Measurements from ENCODE around the gene GABRG3. TPM values are rescaled to one million over a fixed set of nuclear protein-coding genes. Genes with fewer than 3 reads are reported as not detected.
A peak's percentile ranks its signal among the peaks of the same experiment; 100 is the strongest.

Gene GABRG3
- total and polyA plus RNA-seq, 9 of the 15 experiments (the other 6 are each of a cell fraction or from before 2014, with no cell fraction given) = 4.0 to 15.1 (median 11.2) TPM

DNA sequence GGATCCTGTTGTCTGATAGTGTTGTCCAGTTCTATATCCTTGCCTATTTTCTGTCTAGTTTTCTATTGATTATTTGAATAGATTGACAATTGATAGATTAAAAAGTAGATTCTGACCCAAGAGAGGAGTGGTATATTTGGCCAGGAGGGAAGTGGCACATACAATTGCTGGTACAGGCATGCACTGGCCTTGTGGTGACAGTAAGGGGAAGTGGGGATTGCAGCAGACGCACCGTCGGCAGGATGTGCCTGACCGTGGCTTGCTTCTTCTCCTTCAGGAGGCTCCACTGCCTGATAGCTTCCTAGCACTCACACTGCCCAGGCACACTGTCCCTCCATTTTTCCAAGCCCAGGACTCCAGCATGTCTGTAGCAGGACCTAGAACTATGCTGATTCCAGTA, 10.5 kb downstream of the GABRG3 start:
- H3K9me1 ChIP-seq (ENCODE audit: control insufficient read depth, insufficient read depth, low read length) = no peaks in the 10 kb centered on the region
- TF ChIP-seq TEAD1 (CRISPR knock-in tag; IDR thresholded peaks at IDR 0.05) (no peak), SPI1 (IDR thresholded peaks at IDR 0.05; ENCODE audit: borderline replicate concordance, low read depth, low read length) (0 out of 2 replicates have a peak, but pooled peaks have one; percentile 8), DDX20 (tag; IDR thresholded peaks at IDR 0.05; ENCODE audit: low read depth) (no peak), TRIM28 (IDR thresholded peaks at IDR 0.05) (no peak), RBM22 (IDR thresholded peaks at IDR 0.05; ENCODE audit: low read depth, low read length, poor library complexity, severe bottlenecking) (no peak)
- TF ChIP-seq, protein P1, sequence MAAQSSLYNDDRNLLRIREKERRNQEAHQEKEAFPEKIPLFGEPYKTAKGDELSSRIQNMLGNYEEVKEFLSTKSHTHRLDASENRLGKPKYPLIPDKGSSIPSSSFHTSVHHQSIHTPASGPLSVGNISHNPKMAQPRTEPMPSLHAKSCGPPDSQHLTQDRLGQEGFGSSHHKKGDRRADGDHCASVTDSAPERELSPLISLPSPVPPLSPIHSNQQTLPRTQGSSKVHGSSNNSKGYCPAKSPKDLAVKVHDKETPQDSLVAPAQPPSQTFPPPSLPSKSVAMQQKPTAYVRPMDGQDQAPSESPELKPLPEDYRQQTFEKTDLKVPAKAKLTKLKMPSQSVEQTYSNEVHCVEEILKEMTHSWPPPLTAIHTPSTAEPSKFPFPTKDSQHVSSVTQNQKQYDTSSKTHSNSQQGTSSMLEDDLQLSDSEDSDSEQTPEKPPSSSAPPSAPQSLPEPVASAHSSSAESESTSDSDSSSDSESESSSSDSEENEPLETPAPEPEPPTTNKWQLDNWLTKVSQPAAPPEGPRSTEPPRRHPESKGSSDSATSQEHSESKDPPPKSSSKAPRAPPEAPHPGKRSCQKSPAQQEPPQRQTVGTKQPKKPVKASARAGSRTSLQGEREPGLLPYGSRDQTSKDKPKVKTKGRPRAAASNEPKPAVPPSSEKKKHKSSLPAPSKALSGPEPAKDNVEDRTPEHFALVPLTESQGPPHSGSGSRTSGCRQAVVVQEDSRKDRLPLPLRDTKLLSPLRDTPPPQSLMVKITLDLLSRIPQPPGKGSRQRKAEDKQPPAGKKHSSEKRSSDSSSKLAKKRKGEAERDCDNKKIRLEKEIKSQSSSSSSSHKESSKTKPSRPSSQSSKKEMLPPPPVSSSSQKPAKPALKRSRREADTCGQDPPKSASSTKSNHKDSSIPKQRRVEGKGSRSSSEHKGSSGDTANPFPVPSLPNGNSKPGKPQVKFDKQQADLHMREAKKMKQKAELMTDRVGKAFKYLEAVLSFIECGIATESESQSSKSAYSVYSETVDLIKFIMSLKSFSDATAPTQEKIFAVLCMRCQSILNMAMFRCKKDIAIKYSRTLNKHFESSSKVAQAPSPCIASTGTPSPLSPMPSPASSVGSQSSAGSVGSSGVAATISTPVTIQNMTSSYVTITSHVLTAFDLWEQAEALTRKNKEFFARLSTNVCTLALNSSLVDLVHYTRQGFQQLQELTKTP (IDR thresholded peaks at IDR 0.05; ENCODE audit: low read depth in 1 of 2, partially characterized antibody in 2 of 2) = no peak
- no peaks in the 10 kb centered on the region; the same call in 1 of the 2 replicates for H4K20me1 ChIP-seq (replicated peaks; ENCODE audit: control insufficient read depth, insufficient read depth, low read length)
- no peaks in the 10 kb centered on the region for H3K79me2 ChIP-seq (ENCODE audit: control insufficient read depth, insufficient read depth, low read length)
- H2AFZ ChIP-seq (ENCODE audit: low read depth, low read length) = no peak overlapping the region
- FAIRE-seq = no peak
- no peak for DNase-seq (ENCODE audit: extremely low read depth in 1 of 4, low spot score in 3 of 4)
- H3K9ac ChIP-seq (ENCODE audit: insufficient read depth in 1 of 2, low read depth in 2 of 2, low read length in 2 of 2) = no peak overlapping the region
- ATAC-seq = no peak
- H3K27ac ChIP-seq (ENCODE audit: extremely low read depth, low read depth, low read length) = no peak overlapping the region
- H3K4me3 ChIP-seq = no peak overlapping the region
- H3K4me2 ChIP-seq (ENCODE audit: insufficient read depth, low read length) = no peak overlapping the region
- BruUV-seq (replicated peaks) = no TSS peak
- 0% methylated on average over 4 of the region's 4 CpGs for WGBS (ENCODE audit: insufficient coverage, low coverage, missing lambda C conversion rate)
- ChIA-PET POLR2A (no interaction called here), CTCF (ENCODE audit: low intra/inter-chr PET ratio) (no interaction called here)
- H3K36me3 ChIP-seq (ENCODE audit: control insufficient read depth, insufficient read depth, low read length) = no peaks in the 10 kb centered on the region
- intact Hi-C loops (cut with micrococcal nuclease) (loop anchor here (5.0 kb wide), 1 partner anchor 36 kb away; no protein-coding TSS in a partner anchor), in situ Hi-C loops (cut with MboI) (no loop called here)
- H3K4me1 ChIP-seq (replicated peaks in 1 of 2; ENCODE audit: control insufficient read depth in 2 of 2, insufficient read depth in 2 of 2, low read length in 2 of 2) = no peaks in the 10 kb centered on the region
- H3K9me3 ChIP-seq (replicated peaks; ENCODE audit: control insufficient read depth, insufficient read depth, low read depth, low read length) = no peaks in the 10 kb centered on the region
- peaks cover 3 to 11% of the 10 kb centered on the region in 2 experiments; a peak in 3 of 5 replicates for H3K27me3 ChIP-seq (ENCODE audit: control insufficient read depth in 2 of 2, insufficient read depth in 2 of 2, low read length in 2 of 2)

Data from K562 (cell line).